A673 (cell line): ENCODE measurements around the gene CAPN11. TPM values are rescaled to one million over a fixed set of nuclear protein-coding genes. Genes with fewer than 3 reads are reported as not detected.

ENCODE experiments used
- BruUV-seq: library from RNA; stranded (reverse); fragments of 400-500 nt; replicated peaks from 2 replicates; lab custom pipeline; 2021; lab: Mats Ljungman, UMichigan
- CTCF ChIA-PET: fragments of 300-600 bp; sonication (Branson Sonifier 250); formaldehyde crosslinking; loops from one replicate; lab custom pipeline; 2022; ENCODE audit warnings: antibody characterized with exemption; lab: Charles Lee
- POLR2A ChIA-PET: fragments of 300-600 bp; sonication (Branson Sonifier 250); formaldehyde crosslinking; loops from one replicate; lab custom pipeline; 2022; ENCODE audit warnings: antibody characterized with exemption; ENCODE audit not compliant: low non-redundant PET; lab: Charles Lee
- DNase-seq: peaks from one replicate; pipeline ENCODE4 v3.0.0-alpha.2; 2015; ENCODE audit warnings: low spot score
- H3K27ac ChIP-seq: fragments of 200-600 bp; sonication (generic); 2 replicates; pipeline ENCODE4 v1.5.1; 2016; ENCODE audit warnings: mixed run types, low read depth, mild to moderate bottlenecking, mixed read lengths, antibody characterized with exemption, low read length; ENCODE audit not compliant: poor library complexity, severe bottlenecking
- H3K27me3 ChIP-seq: fragments of 200-600 bp; sonication (generic); replicated peaks from 2 replicates; pipeline ENCODE4 v1.6.1; 2017; ENCODE audit warnings: mixed run types, low read depth, mild to moderate bottlenecking, mixed read lengths, antibody characterized with exemption, low read length; ENCODE audit not compliant: insufficient read depth, poor library complexity
- H3K36me3 ChIP-seq: fragments of 200-600 bp; sonication (generic); 2 replicates; pipeline ENCODE4 v1.6.1; 2016; ENCODE audit warnings: mixed run types, mild to moderate bottlenecking, mixed read lengths, antibody characterized with exemption, low read length; ENCODE audit not compliant: insufficient read depth, poor library complexity, severe bottlenecking
- H3K4me1 ChIP-seq: fragments of 200-600 bp; sonication (generic); 2 replicates; pipeline ENCODE4 v1.6.1; 2017; ENCODE audit warnings: mixed run types, mild to moderate bottlenecking, mixed read lengths, antibody characterized with exemption, low read length; ENCODE audit not compliant: insufficient read depth, poor library complexity, severe bottlenecking
- H3K4me3 ChIP-seq: fragments of 200-600 bp; sonication (generic); 2 replicates; pipeline ENCODE4 v1.5.1; 2016; ENCODE audit warnings: low read depth, mixed run types, mild to moderate bottlenecking, mixed read lengths, low read length; ENCODE audit not compliant: poor library complexity, severe bottlenecking
- H3K9me3 ChIP-seq: fragments of 200-600 bp; sonication (generic); 2 replicates; pipeline ENCODE4 v1.6.1; 2016; ENCODE audit warnings: mixed run types, low read depth, mild to moderate bottlenecking, mixed read lengths, antibody characterized with exemption, low read length; ENCODE audit not compliant: poor library complexity, severe bottlenecking
- EZH2 ChIP-seq: fragments of 200-600 bp; sonication (generic); IDR thresholded peaks from 2 replicates; pipeline ENCODE4 v1.6.1; 2017; ENCODE audit warnings: borderline replicate concordance, low read depth, mild to moderate bottlenecking, mixed read lengths, antibody characterized with exemption, low read length; ENCODE audit not compliant: poor library complexity, severe bottlenecking
- intact Hi-C: fragments of 100-400 bp; cut with micrococcal nuclease; formaldehyde crosslinking; loops from one replicate; pipeline ENCODE4 v1.10.0; 2022; ENCODE audit not compliant: unreplicated experiment
- total RNA-seq: library from RNA; stranded (reverse); gene quantifications from 2 replicates; pipeline ENCODE4 v1.2.3, GENCODE V29; 2021
- TF ChIP-seq, protein P1 (sequence below): fragments of 300-800, 200-600 bp; sonication (generic); conservative IDR thresholded peaks from 2 replicates; pipeline ENCODE4 v1.5.1; 2017; ENCODE audit warnings: low read depth, mild to moderate bottlenecking, antibody characterized with exemption, low read length, moderate library complexity, mixed read lengths

CAPN11 gene
- total RNA-seq, 1 experiment from 2014 or later: not detected

DNA sequence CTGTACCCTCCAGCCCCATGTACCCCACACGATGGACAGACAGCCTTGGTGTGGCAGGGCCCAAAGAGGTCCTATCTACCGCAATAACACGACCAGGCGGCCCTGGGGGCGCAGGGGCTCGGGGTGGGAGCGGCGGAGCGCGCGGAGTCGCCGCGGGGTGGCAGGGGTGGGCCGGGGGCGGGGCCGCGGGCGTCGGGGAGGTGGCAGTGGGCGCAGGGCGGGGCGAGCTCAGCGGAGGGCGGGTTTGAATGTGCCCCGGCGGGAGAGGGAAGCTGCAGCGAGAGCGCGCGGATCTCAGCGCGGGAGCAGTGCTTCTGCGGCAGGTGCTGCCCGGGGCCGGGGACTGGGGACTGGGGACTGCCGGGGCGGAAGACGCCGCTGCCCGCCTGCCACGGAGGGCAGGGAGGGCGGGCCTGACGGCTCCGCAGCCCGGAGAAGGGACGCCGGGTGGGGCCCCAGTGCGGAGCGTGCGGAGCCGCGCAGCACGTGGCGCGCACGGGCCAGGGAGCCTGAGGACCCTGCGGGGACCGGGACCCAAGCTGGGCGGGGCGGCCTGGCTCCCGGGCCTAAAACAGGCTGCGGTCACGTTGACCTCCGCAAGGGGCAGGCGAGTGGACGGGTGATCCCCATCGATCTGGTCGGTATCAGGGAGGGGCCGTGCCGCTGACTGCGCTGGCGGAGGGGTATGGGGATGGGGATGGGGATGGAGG lies 64.9 kb downstream of the CAPN11 start, which contains the start of gene SLC29A1:
Gene SLC29A1 (plus strand): TSS at position 277 of the 710 bp plus-strand sequence. CDS start 3,719 bp downstream, outside the sequence.
- Histone ChIP-seq H3K27me3 (no peaks in the 10 kb centered on the region), H3K4me3 (peak within 1 kb of the TSS; percentile 59), H3K27ac (peak within 1 kb of the TSS; percentile 55), H3K36me3 (no peaks in the 10 kb centered on the region), H3K4me1 (peaks cover 60% of the 10 kb centered on the region), H3K9me3 (no peaks in the 10 kb centered on the region)
- TF ChIP-seq, protein P1, sequence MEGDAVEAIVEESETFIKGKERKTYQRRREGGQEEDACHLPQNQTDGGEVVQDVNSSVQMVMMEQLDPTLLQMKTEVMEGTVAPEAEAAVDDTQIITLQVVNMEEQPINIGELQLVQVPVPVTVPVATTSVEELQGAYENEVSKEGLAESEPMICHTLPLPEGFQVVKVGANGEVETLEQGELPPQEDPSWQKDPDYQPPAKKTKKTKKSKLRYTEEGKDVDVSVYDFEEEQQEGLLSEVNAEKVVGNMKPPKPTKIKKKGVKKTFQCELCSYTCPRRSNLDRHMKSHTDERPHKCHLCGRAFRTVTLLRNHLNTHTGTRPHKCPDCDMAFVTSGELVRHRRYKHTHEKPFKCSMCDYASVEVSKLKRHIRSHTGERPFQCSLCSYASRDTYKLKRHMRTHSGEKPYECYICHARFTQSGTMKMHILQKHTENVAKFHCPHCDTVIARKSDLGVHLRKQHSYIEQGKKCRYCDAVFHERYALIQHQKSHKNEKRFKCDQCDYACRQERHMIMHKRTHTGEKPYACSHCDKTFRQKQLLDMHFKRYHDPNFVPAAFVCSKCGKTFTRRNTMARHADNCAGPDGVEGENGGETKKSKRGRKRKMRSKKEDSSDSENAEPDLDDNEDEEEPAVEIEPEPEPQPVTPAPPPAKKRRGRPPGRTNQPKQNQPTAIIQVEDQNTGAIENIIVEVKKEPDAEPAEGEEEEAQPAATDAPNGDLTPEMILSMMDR: no peak
- TF ChIP-seq EZH2: no peak
- ChIA-PET POLR2A (interaction anchor here (0.5 to 0.6 kb wide), 2 partner anchors 25 to 677 kb away, joined by 3 read pairs; no protein-coding TSS in a partner anchor), CTCF (interaction anchor here (1.1 kb wide), 1 partner anchor 14 kb away, joined by 4 read pairs; no protein-coding TSS in a partner anchor)
- peak; percentile 87 for DNase-seq
- no TSS peak for BruUV-seq
- intact Hi-C loops: no loop called here

DNA sequence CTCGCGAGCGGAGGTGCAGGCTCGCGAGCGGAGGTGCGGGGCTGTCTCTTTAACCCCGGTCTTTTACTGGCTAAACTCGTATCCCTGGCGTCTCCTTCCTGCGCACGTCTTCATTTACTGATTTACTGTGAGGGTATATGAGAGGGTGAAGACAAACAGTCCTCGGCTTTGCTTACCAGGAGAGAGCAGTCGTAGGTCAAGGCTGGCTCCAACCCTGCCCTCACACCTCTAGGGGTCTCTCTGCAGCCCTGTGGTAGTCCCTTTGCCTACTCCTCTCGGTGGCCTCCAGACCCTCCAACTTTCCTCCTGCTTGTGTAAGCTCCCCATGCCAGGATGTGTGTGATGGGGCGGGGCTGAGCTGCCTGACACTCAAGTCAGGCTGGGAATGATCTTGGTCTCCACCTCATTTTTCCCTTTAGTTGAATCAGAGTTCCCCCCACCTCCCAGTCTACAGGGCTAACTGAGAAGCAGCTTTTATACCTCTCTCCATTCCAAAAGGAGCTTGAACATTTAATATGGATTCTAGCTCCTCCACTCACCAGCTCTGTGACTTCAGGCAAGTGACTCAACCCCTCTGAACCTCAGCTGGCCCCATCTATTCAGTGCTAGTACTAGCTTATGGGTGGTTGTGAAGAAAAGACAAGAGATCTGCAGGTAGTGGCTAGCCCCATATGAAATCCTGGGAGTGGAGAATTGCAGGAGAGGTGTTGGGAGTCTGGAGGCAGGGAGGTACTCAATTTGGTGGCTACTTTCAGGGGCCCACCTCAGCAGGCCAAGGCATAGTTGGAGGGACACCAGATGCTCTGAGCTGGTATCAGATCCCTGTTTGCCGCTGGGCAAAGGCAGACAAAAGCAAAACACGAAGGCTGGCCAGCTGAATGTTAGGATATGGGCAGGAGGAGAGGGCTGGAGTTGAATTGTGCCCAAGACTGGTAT lies 65.7 kb downstream of the CAPN11 start:
- peaks cover 52% of the 10 kb centered on the region for H3K4me1 ChIP-seq
- BruUV-seq: TSS peak; percentile 42
- TF ChIP-seq, protein P1: no peak
- TF ChIP-seq EZH2: no peak

DNA sequence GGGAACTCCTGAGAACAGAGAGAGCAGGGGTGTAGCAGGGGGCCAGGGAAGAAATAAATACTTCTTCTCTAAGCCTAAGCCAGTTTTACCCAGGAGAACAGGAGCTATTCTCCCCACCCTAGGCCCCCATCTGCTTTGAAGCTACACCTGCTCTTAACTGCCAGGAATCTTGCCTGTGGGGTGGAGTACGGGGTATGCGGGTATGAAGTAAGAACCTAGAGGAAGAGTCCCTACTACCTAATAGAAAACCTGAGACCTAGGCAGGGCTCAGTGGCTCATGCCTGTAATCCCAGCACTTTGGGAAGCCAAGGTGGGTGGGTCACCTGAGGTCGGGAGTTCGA lies 66.3 kb downstream of the CAPN11 start:
- BruUV-seq: no TSS peak
- DNase-seq: no peak
- Histone ChIP-seq H3K27ac (no peak overlapping the region), H3K27me3 (no peaks in the 10 kb centered on the region), H3K4me3 (peak overlapping the region; percentile 59), H3K4me1 (peaks cover 47% of the 10 kb centered on the region), H3K9me3 (no peaks in the 10 kb centered on the region), H3K36me3 (peaks cover 11% of the 10 kb centered on the region)
- CTCF ChIA-PET: no interaction called here
- intact Hi-C loops: no loop called here
- TF ChIP-seq, protein P1: no peak
- no peak for TF ChIP-seq EZH2
- POLR2A ChIA-PET: interaction anchor here (0.9 kb wide), 1 partner anchor 22 kb away, joined by 5 read pairs; the partner anchor contains the start of gene HSP90AB1

More for the DNA sequence above, 65.7 kb downstream of the CAPN11 start:
- Histone ChIP-seq H3K9me3 (no peaks in the 10 kb centered on the region), H3K4me3 (peak overlapping the region; percentile 59), H3K27me3 (no peaks in the 10 kb centered on the region), H3K36me3 (peaks cover 5% of the 10 kb centered on the region), H3K27ac (peak overlapping the region; percentile 55)
- ChIA-PET CTCF (interaction anchor here (1.1 kb wide), 1 partner anchor 13 kb away, joined by 4 read pairs; no protein-coding TSS in a partner anchor), POLR2A (interaction anchor here (0.5 to 0.9 kb wide), 2 partner anchors 23 to 678 kb away, joined by 3 to 5 read pairs; partner anchors contain the start of gene HSP90AB1)
- intact Hi-C loops: no loop called here
- DNase-seq: peak; percentile 33
